ENCODE measurements around the gene TPSB2.

DNA sequence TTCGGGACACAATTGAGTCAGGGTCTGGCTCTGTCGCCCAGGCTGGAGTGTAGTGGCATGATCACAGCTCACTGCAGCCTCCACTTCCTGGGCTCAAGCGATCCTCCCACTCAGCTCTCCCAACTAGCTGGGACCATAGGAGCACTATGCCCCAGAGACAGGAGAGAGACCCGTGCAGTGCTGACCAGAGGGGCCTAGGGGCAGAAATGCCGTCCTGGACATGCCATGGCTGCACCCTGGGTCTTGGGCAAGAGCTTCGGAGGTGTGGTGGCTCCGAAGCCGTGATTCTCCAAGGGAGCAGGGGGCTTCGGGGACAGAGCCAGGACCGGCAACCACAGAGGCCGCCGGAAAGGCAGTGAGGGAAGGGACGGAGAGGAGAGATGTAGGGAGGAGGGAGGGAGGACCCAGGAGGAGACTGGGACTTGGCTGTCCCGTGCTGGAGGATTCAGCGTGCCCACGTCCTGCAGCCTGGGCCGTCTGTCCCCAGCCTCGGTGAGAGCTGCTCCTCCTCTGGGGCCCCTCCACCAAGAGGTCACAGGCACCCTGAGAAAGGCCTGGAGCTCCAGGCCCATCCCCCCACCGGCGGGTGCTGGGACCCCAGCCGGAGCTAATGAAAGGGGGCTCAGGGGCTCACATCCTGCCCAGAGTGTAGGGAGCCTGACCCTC is 47.8 kb upstream of the TPSB2 start:
- TF ChIP-seq, protein P1, sequence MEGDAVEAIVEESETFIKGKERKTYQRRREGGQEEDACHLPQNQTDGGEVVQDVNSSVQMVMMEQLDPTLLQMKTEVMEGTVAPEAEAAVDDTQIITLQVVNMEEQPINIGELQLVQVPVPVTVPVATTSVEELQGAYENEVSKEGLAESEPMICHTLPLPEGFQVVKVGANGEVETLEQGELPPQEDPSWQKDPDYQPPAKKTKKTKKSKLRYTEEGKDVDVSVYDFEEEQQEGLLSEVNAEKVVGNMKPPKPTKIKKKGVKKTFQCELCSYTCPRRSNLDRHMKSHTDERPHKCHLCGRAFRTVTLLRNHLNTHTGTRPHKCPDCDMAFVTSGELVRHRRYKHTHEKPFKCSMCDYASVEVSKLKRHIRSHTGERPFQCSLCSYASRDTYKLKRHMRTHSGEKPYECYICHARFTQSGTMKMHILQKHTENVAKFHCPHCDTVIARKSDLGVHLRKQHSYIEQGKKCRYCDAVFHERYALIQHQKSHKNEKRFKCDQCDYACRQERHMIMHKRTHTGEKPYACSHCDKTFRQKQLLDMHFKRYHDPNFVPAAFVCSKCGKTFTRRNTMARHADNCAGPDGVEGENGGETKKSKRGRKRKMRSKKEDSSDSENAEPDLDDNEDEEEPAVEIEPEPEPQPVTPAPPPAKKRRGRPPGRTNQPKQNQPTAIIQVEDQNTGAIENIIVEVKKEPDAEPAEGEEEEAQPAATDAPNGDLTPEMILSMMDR (IDR thresholded peaks at IDR 0.05 in 2 of 3, conservative IDR thresholded peaks at IDR 0.05 in 1 of 3; ENCODE audit: borderline replicate concordance in 1 of 3, insufficient read depth in 1 of 3, low read depth in 2 of 3, low read length in 2 of 3), result no peak
- TF ChIP-seq CEBPB (IDR thresholded peaks at IDR 0.05; ENCODE audit: low read depth) (no peak), CBX3 (IDR thresholded peaks at IDR 0.05; ENCODE audit: low read depth) (no peak), POLR2A (IDR thresholded peaks at IDR 0.05; ENCODE audit: borderline replicate concordance, extremely low read depth, insufficient read depth, insufficient read length) (no peak), EZH2 (IDR thresholded peaks at IDR 0.05) (no peak), ZNF274 (IDR thresholded peaks at IDR 0.05; ENCODE audit: low read depth, low read length) (no peak)
- TF ChIP-seq, protein P2, sequence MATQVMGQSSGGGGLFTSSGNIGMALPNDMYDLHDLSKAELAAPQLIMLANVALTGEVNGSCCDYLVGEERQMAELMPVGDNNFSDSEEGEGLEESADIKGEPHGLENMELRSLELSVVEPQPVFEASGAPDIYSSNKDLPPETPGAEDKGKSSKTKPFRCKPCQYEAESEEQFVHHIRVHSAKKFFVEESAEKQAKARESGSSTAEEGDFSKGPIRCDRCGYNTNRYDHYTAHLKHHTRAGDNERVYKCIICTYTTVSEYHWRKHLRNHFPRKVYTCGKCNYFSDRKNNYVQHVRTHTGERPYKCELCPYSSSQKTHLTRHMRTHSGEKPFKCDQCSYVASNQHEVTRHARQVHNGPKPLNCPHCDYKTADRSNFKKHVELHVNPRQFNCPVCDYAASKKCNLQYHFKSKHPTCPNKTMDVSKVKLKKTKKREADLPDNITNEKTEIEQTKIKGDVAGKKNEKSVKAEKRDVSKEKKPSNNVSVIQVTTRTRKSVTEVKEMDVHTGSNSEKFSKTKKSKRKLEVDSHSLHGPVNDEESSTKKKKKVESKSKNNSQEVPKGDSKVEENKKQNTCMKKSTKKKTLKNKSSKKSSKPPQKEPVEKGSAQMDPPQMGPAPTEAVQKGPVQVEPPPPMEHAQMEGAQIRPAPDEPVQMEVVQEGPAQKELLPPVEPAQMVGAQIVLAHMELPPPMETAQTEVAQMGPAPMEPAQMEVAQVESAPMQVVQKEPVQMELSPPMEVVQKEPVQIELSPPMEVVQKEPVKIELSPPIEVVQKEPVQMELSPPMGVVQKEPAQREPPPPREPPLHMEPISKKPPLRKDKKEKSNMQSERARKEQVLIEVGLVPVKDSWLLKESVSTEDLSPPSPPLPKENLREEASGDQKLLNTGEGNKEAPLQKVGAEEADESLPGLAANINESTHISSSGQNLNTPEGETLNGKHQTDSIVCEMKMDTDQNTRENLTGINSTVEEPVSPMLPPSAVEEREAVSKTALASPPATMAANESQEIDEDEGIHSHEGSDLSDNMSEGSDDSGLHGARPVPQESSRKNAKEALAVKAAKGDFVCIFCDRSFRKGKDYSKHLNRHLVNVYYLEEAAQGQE (IDR thresholded peaks at IDR 0.05; ENCODE audit: low read depth), result no peak
